Inferior parietal cortex (tissue), 1 donor: ENCODE data around the gene TBATA.

Experiments
- DNase-seq: peaks from one replicate; pipeline ENCODE4 v3.0.0-alpha.2; 2016; ENCODE audit errors: extremely low spot score

Gene TBATA

DNA sequence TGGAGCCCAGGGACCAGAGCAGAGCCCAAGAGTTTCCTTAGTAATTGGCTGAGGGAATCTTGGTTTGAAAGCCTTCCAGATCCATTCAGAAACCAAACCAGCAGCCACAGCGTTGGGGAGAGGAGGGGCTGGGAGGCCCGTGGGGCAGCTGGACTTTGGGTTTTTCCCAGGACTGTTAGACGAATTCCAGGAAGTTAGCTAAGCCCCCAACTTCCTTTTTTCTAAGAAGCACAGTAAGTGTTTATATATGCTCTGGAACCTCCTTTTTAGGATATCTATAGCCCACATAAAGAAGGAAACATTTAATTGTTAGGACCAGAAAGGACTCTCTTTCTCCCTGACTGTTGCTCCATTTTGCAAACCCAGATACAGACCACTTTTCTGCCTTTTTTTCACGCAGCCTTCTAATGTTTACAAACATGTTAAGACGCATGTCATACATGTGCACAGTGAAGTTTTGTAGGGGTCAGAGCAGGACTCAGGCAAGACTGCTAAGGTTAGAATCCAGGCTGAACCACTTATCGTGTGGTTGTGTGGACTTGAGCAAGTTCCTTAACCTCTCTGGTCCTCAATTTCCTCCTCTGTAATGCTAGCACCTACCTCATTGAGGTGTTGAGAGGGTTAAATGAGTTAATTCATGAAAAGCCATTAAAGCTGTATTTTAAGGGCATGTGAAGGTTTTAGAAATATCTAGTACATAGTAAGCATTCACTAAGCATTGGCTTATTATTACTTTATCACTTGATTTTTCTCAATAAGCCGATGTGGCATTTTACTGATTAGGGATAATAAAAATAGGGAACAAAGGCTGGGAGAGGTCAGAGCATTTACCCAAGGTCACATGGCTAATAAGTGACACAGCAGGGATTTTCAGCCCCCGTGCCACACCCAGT, 42.4 kb downstream of the TBATA start:
- no peak for DNase-seq

DNA sequence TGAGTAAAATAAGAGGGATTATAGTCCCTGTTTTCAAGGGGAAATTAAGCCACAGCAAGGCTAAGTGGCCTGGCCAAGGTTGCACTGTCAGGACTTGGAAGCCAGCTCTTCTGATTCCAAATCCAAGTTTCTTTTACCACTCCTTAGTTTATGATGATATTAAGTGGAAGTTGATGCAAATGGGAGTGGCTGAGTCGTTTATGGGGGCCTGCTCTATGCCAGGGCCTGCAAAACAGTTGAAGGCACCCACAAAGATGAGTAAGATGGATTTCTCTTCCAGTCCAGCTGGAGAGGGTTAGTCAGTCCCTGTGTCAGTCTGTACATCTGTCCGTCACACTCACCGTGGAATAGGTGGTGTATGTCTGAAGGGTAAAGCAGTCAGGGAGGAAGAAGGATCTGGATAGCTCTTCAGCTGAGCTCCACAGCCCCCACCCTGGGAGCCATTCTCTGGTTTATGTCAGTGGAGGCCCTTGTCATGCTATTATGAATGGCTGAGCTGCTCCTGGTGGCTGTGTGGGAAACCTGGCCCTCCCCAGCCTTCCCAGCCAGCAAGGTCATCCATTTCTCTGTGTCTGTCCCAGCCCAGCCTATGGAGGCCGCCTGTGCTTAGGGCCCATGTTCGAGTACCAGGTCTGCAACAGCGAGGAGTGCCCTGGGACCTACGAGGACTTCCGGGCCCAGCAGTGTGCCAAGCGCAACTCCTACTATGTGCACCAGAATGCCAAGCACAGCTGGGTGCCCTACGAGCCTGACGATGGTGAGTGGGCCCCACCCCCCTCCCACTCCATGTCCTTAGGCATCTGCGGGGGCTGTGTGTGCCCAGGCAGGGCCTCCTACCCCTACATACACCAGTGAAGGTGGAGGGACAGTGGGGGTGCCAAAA, 44.5 kb downstream of the TBATA start:
- DNase-seq: no peak

DNA sequence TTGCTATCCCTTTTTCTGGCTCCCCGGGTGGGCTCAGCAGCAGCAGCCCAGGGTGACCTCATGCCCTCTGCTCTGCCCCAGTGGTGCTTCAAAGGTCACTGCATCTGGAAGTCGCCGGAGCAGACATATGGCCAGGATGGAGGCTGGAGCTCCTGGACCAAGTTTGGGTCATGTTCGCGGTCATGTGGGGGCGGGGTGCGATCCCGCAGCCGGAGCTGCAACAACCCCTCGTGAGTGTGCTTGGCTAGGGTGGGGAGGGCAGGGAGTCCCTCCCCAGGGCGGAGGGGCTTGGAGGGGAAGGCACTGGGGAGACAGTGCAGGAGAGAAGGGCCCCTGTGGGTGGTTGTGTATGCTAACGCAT, 46.4 kb downstream of the TBATA start:
- no peak for DNase-seq

DNA sequence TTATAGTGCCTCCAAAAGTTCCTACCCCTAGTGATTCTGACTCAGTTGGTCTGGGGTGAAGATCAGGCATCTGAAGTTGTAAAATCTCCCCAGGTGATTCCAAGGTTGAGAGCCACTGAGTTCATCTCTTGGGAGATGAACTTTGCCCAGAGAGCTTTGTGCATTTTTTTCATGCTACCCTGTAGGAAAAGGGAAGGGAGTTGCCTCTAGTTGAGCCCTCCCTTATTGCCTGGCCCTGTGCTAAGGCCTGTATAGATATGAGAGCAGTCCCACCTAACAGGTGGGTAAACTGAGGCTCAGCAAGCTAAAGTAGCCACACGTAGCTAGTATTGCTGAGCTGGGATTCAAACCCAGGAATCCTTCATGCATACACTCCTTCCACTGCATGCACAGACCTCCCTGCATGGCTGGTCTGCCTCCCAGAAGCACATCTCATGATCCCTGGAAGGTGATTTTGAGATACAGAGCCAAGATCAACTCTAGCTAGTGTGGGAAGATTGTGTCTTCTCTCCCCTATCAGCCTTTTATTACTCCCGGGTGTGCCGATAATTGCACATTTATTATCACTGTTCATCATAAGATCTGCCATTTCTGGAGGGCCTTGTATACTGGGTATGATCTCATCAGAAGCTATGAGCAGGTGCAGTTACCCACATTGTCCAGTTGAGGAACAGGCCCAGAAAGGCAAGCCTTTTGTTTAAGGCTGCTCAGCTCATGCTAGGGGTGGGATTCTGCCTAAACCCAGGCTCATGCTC, 47.0 kb downstream of the TBATA start:
- no peak for DNase-seq

DNA sequence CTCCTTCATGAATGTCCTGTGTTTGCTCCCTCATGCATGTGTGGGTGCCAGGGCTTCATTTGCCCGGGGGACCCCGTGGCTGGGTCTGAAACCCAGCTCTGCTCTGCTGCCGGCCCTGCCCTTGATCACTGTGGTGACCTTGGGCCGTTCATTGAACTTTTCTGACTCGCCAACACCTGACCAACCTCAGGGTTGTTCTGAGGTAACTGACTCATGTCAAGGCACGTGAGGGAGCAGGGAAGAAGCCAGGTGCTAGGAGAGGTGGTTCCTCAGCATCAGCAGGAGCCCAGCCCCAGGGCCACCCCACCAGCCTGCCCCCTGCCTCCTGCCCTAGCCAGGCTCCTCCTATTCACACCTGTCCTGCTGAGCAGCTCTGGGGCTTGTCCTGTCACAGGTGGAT, 47.9 kb downstream of the TBATA start:
- no peak for DNase-seq

DNA sequence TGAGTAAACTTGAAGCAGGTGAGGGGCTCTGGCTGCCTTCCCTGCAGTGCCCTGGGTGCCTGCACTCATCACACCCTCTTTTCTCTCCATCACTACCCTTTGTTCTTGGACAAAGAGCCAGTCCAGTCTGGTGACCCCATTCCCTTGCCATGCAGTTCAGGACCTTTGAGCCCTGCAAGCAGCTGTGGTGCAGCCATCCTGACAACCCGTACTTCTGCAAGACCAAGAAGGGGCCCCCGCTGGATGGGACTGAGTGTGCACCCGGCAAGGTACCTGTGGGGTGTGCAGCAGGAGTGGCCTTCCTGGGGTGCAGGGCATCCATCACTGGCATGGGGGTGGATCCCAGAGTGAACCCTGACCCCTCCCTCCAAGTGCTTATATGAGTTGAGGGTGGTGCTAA, 48.7 kb downstream of the TBATA start:
- DNase-seq: no peak

DNA sequence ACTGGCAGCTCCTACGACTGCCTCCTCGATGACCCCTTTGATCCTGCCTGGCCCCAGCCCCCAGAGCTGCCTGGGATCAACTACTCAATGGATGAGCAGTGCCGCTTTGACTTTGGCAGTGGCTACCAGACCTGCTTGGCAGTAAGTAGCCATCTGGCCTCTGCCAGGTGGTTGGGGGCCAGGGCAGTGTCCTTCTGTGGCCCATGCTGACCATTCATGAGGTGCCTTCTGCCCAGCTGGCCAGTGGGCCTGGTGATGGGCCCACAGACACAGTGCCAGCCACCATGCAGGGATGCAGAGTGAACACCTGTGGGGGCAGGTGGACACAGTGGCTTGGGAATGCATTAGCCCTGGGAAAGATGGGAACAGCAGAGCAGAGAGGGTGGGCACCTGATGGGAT, 50.0 kb downstream of the TBATA start:
- DNase-seq: no peak

DNA sequence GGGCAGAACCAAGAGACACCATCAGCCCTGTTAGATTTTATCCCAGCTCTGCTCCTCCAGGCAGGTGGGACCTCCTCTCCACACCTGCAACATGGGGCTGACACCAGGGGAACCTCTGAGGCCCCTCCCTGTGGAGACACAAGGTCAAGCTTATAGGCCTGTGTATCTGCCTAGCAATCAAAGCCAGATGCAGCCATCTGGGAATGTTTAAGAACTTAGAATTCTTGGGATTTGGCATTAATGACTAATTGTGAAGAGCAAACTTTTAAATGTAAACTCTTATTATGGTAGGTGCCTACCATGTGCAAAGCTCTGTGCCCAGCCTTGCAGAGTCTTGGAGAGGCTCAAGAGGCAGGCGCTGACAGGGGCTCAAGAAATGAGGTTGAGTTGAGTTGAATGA, 52.1 kb downstream of the TBATA start:
- no peak for DNase-seq

DNA sequence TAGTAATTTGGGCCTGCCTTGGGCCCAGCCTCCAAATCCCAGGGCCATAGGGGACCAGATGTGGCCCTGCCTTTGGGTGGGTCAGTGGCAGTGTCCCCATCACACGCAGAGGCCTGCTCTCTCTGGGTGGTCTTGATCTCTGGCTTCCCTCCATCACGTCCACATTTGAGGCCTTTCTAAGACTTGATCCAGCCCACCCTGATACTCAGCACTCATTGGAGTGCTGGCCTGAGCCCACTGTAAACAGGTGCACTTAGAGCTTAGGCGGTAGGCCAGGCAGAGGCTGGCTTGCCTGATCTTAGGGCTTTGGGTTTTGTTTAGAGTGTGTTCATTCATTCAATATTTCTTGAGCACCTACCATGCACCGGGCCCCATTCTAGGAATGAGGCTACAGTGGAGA, 52.6 kb downstream of the TBATA start:
- DNase-seq: no peak

DNA sequence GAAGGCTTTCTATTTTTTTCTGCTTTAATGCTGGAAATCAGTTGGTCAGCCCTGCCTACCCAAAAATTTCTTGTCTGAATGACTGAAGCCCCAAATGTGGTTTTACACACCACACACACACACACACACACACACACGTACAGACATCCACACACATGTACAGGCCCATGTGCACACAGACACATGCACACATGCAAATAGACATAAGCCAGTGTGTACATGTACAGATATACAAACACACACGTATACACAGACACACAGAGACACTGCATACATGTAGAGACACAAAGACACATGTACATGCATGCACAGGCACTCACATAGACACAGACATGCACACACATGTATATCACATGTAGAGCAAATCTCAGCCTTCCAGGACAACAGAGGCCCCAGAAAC, 54.2 kb downstream of the TBATA start:
- no peak for DNase-seq

DNA sequence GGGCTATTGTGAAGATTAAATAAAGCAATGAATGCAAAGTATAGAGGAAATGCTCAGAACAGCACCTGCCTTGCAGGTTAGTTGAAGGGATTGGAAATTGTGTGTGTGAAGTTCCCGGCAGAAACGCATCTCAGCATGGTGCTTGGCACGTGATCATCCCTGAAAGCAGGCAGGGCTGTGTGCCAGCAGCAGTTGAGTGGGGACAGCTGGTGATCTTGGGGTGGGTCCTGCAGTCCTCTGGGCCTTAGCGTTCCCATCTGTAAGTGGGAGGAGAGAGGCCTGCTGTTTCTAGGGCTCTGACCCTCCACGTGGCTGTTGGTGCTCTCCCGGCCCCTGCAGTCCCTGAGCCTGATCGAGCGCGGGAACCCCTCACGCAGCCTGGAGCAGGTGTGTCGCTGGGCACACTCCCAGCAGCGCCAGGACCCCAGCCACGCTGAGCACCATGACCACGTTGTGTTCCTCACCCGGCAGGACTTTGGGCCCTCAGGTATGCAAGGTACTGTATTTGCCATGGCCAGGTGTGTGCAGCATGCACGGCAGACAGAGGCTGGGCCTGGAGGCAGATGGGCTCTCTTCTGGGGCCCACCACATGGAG, 55.3 kb downstream of the TBATA start:
- no peak for DNase-seq

DNA sequence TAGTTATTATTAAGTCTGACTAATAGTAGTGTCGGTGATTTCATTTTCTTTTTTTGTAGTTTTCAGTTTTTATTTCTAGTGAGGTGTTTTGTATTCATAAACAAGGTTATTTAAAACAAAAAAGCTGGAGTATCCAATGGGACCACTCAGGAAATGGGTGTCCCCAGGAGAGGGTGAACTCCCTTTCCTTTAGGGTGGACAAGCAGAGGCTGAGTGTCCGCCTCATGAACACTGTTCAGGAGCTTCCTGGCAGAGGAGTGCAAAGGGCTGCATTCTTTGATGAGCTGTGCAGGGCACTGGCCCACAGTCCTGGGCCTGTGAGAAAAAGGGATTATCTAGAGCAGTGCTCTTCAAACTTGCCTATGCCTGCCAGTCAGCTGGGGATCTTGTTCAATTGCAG, 56.8 kb downstream of the TBATA start:
- no peak for DNase-seq

DNA sequence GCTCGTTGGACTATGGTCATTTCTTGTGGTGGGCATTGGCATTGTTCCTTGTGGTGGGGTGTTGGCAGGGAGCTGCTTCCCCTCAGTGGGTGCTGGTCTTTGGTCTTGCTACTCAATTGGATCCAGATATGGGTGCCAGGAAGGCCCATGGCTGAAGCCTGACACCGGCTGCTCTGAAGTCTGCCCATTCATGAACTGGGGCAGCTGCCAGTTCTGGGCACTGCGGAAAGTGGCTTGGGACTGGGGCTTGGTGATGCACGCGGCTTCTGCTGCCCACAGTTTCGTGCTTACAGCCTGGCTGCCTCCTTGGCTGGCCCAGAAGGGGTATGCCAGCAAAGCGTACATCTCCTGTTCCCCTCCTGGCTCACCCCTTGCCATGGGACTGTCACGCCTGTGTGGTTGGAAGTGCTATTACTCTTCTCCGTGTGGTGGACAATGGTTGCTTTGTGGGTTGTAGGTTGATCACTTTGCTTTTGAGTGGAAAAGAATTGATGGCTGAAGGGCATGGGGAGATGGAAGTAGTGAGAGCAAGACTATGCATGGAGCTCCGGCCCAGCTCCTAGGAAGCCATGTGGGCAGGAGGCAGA, 58.2 kb downstream of the TBATA start:
- DNase-seq: peak; percentile 59

DNA sequence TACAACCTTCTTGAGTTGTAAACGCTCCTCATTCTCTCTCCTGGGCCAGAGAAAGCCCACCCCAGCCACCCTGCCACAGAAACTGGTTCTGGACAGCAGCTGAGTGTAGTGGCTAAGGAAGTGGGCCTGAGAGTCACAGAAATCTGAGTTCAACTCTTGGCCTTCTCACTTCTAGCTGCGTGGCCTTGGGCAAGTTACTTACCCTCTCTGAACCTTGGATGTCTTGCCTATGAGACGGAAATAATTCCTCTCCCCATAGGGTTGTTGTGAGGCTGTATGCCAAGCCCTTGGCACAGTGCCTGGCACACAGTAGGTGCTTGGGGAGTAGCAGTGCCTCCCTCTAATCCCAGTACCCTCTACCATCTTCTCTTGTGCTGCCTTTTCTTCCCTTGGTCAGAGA, 61.4 kb downstream of the TBATA start:
- no peak for DNase-seq

DNA sequence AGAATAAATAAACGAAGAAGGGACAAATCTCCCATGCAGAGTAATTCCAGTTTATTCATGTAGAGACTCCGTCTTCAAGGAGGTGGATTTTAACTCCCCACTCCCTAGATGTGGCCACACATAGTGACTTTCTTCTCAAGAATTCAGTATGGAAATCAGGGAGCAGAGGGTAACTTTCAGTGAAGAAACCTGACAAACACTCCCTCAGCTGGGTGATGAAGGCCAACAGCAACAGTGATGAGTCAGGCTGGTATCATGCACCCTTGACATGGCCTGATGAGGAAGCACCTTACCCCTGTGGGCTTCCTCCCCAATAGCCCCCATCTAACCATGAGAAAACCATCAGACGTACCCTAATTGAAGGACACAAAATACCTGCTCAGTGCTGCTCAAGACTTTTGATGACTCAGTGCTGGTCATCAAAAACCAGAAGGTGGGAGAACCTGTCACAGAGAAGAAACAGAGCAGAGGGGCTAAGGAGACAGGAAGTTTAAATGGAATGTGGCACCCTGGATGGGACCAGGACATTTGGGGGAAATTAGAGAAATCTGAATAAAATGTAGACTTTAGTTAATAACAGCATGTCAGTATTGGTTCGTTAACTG, 62.3 kb downstream of the TBATA start:
- no peak for DNase-seq
